Activated T-helper 1 cell treated with anti-CD3 and anti-CD28 coated beads, Interleukin-2, amount 50 U/mL, for 16 hours (primary cell): ENCODE results near the gene MTA1.

ENCODE experiments used
- DNase-seq, 2 donors: peaks; one replicate each; pipeline ENCODE4 v3.0.0-alpha.2; 2020; ENCODE audit warnings: low read depth in 1 of 2, low spot score in 1 of 2

The MTA1 gene

DNA sequence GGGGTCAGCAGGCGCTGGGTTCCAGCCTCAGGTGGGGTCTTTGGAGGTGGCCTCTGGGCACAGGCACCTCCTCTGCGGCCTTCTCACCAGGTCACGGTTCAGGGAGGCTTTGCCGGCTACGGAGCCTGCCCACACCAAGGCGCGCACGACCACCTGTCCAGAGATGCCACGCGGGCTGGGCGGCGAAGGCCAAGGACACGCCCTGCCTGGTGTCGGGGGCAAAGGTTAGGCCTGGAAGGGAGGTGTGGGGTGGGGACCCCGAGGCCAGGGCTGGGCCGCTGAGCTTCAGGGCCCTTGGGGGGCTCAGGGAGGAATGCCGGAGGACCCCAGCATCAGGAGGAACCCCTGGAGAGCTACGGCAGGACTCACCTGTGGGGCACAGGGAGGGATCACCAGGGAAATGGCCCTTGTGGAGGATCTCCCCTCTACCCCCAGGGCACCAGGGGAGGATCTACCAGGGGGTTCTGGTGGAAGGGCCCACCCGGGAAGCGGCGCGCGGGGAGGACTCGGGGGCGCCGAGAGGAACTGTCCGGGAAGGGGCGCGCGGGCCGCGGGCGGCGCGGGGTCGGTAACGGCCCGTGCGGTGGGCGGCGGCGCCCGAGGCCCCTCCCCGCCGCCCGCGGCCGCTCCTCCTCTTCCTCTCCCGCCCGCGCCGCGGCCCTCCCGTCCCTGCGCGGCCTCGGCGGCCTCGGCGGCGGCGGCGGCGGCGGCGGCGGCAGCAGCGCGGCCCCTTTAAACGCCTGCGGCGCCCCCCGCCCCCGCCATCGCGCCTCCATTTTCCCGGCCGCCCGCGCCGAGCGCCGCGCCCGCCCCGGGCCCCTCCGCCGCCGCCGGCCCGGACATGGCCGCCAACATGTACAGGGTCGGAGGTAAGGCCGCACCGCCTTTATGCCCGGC is at the start of gene MTA1:
MTA1 (plus strand) TSS at position 633 of the 897 bp plus-strand sequence; CDS start at position 842, 209 bp downstream.
- no peak for DNase-seq

GRCh38 chr14:105374389-105374788 is 45.2 kb upstream of the MTA1 start:
- DNase-seq, result no peak

DNA sequence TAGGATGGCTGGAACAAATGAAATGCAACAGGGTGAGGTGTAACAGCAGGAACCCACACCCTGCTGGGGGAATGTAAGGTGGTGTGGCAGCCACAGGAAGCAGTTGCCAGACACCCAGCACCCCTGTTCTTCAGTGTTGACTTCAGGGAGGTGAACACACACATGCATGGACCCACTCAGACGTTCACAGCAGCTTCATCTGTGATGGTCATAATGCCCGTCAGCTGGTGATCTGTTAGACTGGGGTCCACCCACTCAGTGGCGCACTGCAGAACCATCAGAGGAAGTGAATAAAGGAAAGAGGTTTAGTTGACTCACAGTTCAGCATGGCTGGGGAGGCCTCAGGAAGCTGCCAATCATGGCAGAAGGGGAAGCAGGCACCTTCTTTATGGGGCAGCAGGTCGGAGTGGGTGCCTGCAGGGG is 44.0 kb upstream of the MTA1 start:
- no peak for DNase-seq

- DNase-seq, result no peak
Observed at GRCh38 chr14:105376521-105377440, 42.8 kb upstream of the MTA1 start.

GRCh38 chr14:105377555-105378182 is 42.0 kb upstream of the MTA1 start:
- DNase-seq, result no peak

- DNase-seq, result no peak
Observed at GRCh38 chr14:105378199-105378598, 41.4 kb upstream of the MTA1 start.

GRCh38 chr14:105378873-105379685 is 40.5 kb upstream of the MTA1 start:
- DNase-seq, result no peak

GRCh38 chr14:105379946-105380345 is 39.7 kb upstream of the MTA1 start:
- DNase-seq, result no peak

DNA sequence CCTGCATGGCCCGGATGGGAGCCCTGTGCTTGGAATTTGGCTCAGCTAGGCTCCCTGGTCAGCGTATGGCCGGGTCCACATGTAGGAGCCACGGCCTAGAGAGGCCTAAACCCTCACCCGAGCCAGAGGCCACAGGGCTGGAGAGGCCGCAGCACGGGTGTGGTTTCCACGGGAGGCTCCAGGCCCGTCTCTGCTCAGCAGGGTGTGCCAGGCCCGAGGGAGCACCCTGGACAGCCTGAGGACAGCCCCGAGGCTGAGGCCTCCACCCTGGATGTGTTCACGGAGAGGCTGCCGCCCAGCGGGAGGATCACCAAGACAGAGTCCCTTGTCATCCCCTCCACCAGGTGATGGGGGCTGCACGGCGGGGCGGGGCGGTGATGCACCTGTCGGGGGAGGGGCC is 38.9 kb upstream of the MTA1 start:
- no peak for DNase-seq

GRCh38 chr14:105381446-105382342 is 37.9 kb upstream of the MTA1 start:
- DNase-seq, result no peak

DNA sequence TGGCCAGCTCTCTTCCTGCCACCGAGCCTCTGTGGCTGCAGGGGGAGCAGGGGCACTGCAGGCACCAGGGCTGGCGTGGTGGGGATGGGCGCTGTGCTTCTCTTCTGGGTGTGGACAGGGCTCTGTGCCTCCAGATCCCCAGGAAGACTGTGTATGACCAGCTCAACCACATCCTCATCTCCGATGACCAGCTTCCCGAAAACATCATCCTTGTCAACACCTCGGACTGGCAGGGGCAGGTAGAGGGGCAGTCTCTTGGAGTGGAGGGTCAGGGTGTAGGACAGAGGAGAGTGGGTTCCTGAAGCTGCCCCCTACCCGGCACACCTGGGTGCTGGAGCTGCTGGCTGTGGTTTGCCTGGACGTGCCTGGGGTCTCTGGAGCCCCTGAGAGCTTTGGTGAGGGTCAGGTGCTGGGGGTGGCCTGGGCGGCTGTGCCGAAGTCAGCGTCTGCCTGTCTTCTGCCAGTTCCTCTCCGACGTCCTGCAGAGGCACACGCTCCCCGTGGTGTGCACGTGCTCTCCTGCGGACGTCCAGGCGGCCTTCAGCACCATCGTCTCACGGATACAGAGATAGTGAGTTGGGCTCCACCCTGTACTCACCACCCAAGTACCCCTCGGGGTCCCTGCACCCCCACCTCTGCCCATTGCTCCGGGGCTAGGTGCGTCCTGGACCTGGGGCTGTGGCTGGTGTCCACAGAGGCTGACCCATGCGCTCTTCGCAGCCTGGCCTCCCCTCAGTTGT is 37.1 kb upstream of the MTA1 start:
- no peak for DNase-seq

DNA sequence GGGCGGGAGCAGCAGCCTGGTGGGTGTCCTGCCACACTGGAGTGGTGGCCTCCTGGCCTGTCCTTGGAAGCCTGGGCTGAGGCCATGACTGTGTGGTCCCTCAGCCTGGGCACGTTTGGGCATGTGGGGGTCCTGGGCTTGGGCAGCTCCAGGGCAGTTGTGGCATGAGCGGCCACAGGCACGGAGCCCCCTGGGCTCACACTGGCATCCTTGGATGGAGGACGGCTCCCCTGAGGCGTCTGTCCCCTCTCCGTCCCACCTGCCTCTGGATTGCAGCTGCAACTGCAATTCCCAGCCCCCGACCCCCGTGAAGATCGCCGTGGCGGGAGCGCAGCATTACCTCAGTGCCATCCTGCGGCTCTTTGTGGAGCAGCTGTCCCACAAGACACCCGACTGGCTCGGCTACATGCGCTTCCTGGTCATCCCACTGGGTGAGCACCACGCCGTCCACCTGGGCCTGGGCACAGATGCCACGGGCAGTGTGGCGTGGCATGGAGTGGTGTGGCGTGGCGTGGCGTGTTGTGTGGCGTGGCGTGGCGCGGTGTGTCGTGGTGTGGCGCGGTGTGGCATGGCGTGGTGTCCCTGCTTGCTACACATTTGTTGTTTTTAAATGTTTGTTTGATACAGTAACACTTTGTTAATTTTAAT is 36.4 kb upstream of the MTA1 start:
- no peak for DNase-seq

DNA sequence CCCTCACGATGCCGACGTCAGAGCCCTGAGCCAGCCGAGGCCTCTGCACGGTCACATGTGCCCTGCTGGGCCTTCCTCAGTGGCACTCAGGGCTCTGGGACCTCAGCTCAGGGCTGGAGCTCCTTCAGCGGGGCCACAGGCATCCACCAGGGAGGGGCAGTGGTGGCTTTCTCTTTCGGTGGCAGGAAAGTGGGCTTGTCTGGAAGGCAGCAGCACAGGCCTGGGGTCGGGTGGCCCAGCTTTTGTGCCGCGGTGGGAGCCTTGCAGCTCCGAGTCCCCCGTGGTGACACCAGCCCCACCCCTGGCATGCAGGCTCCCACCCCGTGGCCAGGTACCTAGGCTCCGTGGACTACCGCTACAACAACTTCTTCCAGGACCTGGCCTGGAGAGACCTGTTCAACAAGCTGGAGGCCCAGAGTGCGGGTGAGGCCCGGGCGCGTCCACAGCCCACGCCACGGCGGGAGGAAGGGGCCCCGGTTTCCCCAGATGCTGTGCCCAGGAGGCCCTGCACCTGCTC is 35.5 kb upstream of the MTA1 start:
- DNase-seq, result no peak

- no peak for DNase-seq
Observed at GRCh38 chr14:105384605-105385321, 34.9 kb upstream of the MTA1 start.

DNA sequence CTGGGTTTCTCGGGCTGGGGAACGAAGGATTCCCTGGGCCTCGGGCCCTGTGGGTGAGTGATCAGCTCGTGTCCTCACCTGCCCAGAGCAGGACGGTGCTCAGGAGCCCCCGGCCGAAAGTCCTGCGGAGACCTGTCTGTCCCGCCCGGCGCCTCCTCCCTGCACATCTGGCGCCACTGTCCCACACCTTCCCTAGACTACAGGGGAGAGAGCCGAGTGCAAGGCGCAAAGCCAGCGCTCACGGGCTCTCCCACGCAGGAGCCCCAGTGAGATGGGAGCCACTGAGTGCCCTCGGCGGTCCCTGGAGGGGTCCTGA is 34.3 kb upstream of the MTA1 start:
- DNase-seq, result no peak

DNA sequence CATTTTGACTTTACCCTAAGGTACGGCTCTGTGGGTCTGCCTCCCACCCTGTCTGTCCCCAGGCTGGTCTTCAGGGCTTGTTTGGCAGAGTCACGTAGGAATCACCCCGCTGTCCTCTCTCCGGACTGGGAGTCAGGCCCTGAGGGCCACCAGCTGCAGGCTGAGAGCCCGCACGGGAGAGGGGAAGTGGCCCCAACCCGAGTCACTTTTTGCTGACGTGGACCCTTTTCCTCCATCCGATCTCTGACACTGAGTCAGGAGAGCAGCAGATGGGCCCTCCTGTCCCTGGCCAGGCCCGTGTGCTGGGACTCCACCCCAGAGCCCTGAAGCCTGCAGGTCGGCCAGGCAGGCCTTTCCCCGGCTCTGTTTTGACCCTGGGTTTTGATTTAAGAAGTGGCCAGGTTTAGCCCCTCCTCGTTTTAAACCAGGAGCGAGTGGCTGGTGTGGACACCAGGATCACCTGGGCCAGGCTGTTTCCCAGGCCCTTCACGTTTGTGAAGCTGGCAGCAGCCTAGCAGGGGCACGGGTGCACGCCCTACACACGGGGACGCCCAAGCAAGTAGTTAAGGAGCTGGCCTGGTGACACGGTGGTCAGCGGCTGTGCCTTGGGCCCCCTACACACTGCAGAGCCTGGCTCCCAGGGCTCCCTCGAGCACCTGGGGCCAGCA is 33.8 kb upstream of the MTA1 start:
- no peak for DNase-seq
